ENCODE results near the gene CCDC86. TPM values are rescaled to one million over a fixed set of nuclear protein-coding genes. Genes with fewer than 3 reads are reported as not detected.
A peak's percentile ranks its signal among the peaks of the same experiment; 100 is the strongest.

The CCDC86 gene
- total RNA-seq, 2 donors from 2014 or later, result 7.3 to 14.4 TPM

GRCh38 chr11:60825790-60826189 lies 16.1 kb upstream of the CCDC86 start:
- ATAC-seq (no peak), DNase-seq (no peak)
- intact Hi-C loops (cut with DNase I, micrococcal nuclease), result no loop called here

DNA sequence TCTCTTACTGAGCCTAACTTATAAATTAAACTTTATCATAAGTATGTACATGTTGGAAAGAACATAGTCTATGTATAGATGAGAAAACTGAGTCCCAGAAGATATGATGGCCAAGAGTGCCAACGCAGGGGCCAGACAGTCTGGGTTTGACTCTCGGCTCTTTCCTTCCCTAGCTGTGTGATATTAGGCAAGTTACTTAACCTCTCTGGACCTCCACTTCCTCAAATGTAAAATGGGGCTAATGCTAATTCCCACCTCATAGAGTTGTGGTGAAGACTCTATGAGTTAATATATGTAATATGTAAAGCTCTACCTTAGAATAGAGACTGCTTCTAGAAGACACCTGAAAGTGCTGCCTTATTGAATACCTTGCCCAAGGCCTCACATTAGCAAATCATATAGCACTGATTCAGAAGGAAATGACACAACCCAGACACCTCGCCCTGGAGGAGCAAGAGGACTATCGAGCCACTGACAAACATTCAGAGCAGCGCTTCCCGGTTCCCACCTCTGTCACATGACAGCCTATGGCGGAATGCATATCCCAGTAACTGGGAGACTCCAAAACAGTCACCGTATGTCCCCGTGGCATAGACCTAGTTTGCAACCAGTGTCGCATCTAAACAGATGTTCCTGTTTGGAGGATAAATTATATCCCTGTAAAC lies 11.3 kb upstream of the CCDC86 start:
- ATAC-seq (peak; percentile 67), DNase-seq (no peak)
- intact Hi-C loops (cut with DNase I, micrococcal nuclease), result loop anchor here (5.0 kb wide), 2 partner anchors 57 to 67 kb away; no protein-coding TSS in a partner anchor

- peak; percentile 91 for ATAC-seq
- intact Hi-C loops (cut with DNase I, micrococcal nuclease), result loop anchor here (5.0 kb wide), 2 partner anchors 56 to 66 kb away; no protein-coding TSS in a partner anchor
- DNase-seq, result peak; percentile 65 to 91
These were observed 10.8 kb upstream of the CCDC86 start for GRCh38 chr11:60831143-60831500.

DNA sequence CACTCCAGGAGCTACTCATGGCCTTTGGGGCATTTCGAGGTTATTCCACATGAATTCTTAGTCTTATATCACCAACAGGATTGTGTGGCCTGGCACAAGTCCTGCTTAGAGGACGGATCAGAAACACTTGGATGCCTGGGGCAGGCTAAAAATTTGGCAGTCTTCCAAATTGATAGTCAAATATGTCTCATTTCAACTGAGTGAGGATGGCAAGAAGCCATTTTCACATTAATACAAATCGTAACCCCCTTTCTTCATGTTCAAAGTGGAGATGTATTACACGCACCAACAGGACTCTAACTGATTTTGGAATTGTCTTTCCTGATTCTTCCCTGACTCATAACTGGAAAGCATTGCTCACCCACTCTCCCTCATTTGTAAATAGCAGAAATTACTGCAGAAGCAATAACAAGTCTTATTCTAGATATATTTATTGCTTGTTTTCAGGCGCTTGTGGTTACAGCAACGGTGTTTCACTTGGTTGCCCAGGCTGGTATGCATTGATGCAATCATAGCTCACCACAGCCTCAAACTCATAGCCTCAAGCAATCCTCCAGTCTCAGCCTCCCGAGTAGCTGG lies 10.3 kb upstream of the CCDC86 start:
- intact Hi-C loops (cut with DNase I, micrococcal nuclease), result loop anchor here (5.0 kb wide), 2 partner anchors 56 to 66 kb away; no protein-coding TSS in a partner anchor
- DNase-seq (no peak), ATAC-seq (no peak)

DNA sequence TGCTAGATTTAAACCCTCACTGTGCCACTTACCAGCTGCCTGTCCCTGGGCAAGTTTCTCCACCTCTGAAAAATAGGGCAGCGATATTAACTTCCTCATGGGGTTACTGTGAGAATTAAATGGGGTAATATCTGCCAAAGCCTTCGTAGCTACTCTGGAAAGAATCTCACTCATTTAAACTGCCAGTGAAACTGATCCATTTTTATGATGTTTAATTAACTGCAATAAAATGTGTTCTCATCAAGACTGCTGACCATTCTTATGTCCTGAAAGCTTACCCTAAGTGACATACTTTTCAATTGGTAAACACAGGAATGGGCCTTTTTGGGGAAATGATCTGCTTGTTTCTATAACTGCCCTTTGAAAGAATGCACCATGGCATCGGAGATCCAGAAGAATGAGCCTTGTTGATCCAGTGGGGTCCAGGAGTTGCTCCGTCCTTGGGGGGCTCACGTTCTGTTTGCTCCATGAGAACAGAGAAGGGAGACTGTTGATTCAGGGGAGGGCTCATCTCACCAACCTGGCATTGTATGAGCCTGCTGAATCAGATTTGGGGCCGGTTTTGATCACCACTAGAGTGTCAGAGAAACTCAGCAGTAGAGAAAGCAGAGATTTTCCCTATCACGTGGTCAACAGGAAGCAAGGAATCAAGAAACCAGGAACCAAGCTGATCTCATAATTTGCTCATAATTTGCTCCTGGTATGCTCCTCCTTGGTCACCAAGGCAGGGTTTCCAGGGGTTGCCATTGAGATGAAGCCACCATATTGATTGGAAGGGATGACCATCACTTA lies 7.0 kb upstream of the CCDC86 start:
- intact Hi-C loops (cut with DNase I, micrococcal nuclease), result loop anchor here (5.0 kb wide), 2 partner anchors 52 to 62 kb away; no protein-coding TSS in a partner anchor
- peak; percentile 54 for ATAC-seq

DNA sequence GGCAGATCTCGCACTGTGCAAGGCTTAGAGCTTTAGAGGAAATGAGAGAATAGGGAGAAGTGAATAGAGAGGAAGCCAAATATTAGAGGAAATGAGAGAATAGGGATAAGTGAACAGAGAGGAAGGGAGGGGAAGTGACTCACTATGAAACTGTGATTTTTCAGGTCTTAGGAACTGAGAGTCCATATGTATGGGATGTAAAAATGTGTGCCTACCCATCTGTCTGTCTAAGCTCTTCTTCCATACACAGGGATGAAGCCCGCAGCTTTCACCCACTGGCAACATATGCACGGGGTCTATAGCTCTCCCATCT lies 6.4 kb upstream of the CCDC86 start:
- ATAC-seq, result no peak
- DNase-seq, result no peak
- intact Hi-C loops (cut with DNase I, micrococcal nuclease), result no loop called here

More for the DNA sequence above, 7.0 kb upstream of the CCDC86 start:
- DNase-seq, result no peak

DNA sequence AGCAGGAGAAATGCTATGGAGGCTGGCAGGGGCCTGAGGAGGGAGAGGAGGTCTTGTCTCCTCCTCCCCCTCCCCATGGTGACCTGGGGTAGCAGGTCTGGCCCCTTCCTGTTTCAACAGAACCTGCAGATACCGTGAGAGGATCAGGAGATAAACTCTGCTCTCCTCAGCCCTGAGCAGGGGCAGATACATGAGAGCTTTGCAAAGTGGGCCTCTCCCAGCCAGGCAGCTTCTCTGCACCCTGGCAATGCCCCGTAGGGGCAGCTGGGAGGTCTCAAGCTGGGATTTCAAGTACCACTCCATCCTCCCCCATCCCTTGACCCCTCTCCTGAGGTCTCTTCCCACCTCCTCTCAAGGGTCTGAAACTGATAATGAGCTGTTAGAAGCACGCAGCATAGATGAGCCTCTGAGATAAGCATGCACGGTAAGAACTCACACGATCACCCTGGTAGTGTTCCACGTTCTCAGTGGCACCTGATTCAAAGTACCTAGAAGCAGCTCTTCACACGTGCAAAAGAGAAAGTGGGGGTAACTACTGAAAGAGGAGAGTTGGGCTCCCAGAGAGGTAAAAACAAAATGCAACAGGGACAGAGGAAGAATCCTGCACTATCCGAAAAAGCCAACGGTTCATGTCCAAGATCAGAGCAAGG lies 4.9 kb upstream of the CCDC86 start:
- intact Hi-C loops (cut with DNase I, micrococcal nuclease), result no loop called here
- ATAC-seq (no peak), DNase-seq (no peak)

DNA sequence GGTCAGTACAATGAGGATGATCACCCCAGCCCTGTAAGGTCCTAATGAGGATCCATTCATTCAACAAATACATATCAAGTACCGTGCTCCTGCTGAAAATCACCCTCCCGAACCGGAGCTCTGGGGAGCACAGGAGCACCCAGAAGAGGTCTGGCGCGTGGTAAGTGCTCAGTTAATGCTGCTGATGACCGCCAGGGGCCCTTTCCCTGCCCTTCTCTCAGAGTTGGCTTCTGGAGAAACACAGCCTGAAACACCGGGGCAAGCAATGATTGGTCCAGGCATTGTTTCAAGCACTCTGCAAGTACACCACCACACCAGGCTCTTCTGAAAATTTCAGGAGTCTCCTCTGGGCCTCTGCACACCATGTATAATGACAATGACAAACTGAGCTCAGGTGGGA lies 3.8 kb upstream of the CCDC86 start:
- intact Hi-C loops (cut with DNase I, micrococcal nuclease), result no loop called here
- ATAC-seq (no peak), DNase-seq (no peak)

GRCh38 chr11:60840470-60841430 lies 1.2 kb upstream of the CCDC86 start:
- intact Hi-C loops (cut with DNase I, micrococcal nuclease), result no loop called here

GRCh38 chr11:60842668-60843600 lies 1.0 kb downstream of the CCDC86 start:
- ATAC-seq, result peak; percentile 4
- intact Hi-C loops (cut with DNase I, micrococcal nuclease), result no loop called here
- no peak for DNase-seq

More at GRCh38 chr11:60840470-60841430, 1.2 kb upstream of the CCDC86 start:
- DNase-seq (no peak), ATAC-seq (no peak)

DNA sequence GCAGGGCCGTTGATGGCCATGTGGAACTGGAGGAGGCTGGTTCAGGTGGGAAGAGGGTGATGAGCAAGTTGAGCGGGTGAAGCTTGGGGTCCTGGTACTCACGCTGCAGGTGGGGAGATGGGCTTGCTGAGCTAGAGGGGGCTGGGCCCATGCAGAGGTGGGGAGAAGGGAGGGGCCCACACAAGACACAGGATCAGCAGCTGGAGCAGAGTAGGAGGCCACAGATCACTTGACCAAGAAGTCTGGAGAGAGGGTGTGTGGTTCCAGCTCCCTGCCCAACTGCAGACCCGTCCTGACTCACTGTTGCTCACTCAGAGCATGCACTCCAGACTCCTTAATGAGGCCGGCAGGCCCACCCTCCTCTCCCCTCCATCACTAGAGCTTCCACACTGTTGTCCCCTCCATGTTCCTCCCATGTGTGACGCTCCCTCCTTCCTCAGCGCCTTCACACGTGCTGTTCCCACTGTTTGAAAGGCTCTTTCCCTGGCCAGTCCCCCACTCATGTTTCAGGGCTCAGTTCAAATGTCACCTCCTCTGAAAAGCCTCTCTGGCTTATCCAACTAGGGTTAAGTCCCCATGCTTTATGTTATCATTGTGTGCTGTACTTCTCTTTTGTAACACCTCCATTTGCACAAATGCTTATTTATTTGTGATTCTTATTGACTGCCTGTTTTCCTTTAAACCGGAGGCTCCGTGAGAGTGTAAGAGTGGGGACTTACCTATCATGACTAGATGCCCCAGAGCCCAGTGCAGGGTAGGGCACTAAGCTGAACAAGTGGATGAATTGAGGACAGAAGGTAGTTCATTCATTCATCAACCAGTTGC lies 2.3 kb downstream of the CCDC86 start:
- DNase-seq, result no peak
- ATAC-seq, result no peak
- intact Hi-C loops (cut with DNase I, micrococcal nuclease), result no loop called here

DNA sequence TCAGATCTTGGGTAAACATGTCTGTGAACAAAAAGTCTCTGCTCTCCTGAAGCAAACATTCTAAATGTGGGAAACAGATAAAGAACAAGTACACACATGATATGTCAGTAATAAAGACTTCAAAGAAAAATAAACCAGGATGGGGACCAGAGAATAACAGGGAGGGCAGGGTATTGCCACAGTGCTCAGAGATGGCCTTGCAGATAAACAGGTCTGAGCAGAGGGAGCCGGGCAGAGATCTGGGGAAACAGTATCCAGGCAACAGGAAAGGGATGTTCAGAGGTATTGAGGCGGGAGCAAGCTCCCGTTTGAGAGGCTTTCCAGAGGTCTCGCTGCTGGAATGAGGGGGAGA lies 2.9 kb downstream of the CCDC86 start:
- DNase-seq (no peak), ATAC-seq (no peak)
- intact Hi-C loops (cut with DNase I, micrococcal nuclease), result no loop called here

- DNase-seq (no peak), ATAC-seq (no peak)
- intact Hi-C loops (cut with DNase I, micrococcal nuclease), result no loop called here
These were observed 3.4 kb downstream of the CCDC86 start for GRCh38 chr11:60845338-60845737.

- DNase-seq (no peak), ATAC-seq (no peak)
- intact Hi-C loops (cut with DNase I, micrococcal nuclease), result no loop called here
These were observed 5.4 kb downstream of the CCDC86 start for GRCh38 chr11:60847281-60847680.

DNA sequence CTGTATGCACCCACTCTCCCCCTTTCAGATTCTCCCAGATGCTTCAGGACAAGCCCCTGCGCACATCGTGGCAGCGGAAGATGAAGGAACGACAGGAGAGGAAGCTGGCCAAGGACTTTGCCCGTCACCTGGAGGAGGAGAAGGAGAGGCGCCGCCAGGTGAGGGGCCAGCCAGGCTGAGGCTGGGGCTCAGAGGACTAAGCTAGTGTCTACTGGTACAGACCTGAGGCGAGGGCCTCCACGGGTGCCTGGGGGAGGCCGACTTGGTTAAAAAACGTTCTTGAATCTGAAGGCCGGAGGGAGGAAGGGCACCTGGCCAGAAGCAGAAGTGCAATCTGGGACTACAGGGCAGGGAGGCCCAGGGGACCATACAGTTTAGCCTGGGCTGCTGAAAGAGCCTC lies 6.0 kb downstream of the CCDC86 start:
- intact Hi-C loops (cut with DNase I, micrococcal nuclease), result no loop called here
- DNase-seq (no peak), ATAC-seq (no peak)

DNA sequence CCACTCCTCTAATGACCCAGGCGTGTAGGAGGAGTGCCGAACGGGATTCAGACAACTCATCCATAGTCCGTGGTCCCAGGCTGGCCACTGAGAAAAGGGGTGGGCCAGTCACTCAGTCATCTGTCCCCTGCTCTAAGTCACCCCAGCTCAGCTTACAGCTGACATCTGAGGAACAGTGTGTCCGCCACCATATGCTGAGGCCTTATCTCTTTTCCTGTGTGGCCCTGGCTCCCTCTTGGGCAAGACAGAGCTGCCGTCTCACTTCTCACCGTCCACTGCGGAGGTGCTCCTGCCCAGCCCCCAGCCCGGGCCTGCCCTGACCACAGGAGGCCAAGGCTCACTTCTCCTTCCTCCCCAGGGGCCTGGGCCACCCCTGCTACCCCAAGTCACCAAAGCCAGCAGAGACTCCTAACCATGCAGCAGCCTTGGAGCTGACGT lies 6.8 kb downstream of the CCDC86 start:
- DNase-seq, result no peak
- intact Hi-C loops (cut with DNase I, micrococcal nuclease), result no loop called here
- ATAC-seq, result no peak

Data from left colon (tissue), 2 donors.